Stimulated activated CD8-positive, alpha-beta memory T cell treated with anti-CD3 and anti-CD28 coated beads, Interleukin-7, amount 100 ng/mL, for 48 hours (primary cell): ENCODE data around the gene RNASEL.
"Not testable (repeated sequence)": the region's sequence is repeated elsewhere in the genome, so short reads cannot be mapped to it uniquely, and the experiment has no call there.

Experiments used
- DNase-seq, 2 donors: peaks; one replicate each; pipeline ENCODE4 v3.0.0-alpha.2; 2020; ENCODE audit warnings: low read depth in 1 of 2; ENCODE audit errors: extremely low read depth in 1 of 2

RNASEL gene

DNA sequence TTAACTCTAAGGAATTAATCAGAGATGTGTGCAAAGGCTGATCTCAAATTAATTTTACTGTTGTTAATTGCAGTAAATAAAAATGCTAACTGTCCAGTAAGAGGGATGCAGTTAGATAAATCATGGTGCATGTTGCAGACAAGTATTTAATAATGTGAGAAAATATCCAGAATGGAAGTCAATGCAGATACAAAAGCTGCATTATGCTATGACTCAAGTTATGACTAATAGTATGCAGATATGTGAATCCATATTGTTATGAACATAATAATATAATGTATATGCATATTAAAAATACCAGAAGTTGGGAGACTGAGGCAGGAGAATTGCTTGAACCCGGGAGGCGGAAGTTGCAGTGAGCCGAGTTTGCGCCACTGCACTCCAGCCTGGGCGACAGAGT is 21.4 kb downstream of the RNASEL start:
- DNase-seq = no peak

DNA sequence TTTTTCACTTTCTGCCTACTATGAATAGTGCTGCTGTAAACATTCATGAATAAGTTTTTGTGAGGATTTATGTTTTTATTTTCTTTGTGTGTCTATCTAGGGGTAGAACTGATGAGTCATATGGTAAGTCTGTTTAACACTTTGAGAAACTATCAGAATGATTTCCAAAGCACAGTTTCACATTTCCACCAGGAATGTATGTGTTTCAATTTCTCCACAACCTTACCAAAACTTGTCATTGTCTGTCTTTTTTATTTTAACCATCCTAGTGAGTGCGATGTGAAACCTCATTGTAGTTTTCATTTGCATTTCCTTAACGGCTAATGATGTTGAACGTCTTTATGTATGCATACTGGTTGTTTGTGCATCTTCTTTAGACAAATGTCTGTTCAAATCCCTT is 23.5 kb downstream of the RNASEL start:
- DNase-seq = no peak

DNA sequence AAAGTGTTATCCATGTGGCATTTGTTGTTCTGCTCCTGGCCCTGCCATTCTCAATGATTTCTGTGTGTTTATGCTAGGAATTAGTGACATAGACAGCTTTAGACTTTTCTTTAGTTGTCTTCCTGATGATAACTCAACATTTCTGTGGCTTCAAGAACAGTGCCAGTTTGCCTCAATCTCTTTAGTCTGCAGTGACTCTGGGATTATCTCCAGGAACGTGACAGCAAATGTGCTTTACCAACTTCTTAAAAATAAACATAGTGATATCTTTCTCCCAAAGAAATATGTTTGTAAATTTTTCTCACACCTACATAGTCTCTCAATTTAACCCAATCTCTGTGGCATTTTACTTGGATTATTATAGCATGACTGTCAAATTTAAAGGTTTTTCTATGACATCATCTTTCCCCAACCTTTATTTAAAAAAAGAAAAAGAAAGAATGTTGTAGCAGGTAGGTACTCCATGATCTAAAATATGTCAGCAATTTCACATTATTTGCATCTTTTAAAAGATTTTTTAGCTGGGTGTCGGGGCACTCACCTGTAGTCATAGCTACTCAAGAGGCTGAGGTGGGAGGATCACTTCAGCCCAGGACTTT is 24.6 kb downstream of the RNASEL start:
- DNase-seq = no peak

DNA sequence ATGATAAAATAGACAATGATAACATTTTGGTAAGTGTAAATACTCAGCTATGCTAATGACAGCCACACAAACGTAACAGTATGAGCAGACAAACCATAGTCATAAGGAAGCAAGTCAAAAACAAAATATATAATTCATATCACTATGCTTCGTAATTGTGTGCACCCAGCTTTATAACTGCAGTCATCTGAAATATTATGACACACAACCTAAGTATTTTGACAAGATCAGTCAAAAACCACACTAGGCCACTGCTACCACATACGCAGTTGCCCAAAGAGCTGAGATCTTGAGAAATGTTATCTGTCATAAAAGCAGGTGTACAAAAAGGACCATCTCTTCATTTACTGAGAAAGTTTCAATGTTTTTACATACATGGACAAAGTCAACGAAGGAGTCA is 26.0 kb downstream of the RNASEL start:
- DNase-seq = no peak

DNA sequence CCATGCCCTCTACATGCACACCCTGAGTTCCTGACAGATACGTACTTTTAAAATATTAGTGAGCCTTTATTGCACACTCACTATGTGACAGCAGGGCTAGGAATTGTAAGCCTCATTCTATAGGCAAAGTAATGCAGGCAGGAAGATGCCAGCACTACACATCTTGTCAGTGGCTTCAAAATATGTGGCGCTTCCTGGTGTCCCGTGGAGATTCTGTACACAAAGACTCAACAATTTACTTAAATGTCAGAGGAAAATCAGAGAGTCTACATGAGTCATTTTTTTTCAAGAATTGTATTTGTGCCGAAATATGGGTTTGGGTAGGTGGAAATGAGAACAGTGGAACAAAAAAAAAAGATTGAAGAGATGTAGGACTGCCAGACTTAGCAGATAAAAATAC is 27.6 kb downstream of the RNASEL start:
- DNase-seq = no peak

DNA sequence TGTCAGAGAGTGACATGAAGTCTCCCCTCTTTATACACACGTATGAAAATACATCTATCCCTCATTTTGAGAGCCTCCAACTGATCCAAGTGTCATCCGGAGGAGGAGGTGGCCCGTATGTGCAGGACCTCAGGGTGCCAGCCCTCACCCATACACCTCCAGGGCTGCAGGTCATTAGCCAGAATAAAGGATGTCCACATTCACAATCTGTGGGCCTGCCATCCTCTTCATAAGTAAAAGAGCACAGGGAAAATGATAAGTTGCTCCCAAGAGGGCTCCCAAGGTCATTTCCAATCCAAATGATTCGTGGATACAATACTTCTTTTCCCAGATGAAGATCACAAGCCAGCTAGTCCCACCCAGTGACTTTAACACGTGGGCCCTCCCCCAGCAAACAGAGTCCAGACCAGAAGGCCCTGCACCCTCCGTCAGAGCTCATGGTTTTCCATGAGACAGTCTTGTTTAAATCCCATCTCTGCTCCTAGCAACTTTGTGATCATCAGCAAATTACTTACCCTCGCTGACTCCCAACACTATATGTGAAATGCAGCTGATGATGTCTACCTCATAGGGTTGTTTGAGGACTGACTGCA is 28.6 kb downstream of the RNASEL start:
- DNase-seq = no peak

DNA sequence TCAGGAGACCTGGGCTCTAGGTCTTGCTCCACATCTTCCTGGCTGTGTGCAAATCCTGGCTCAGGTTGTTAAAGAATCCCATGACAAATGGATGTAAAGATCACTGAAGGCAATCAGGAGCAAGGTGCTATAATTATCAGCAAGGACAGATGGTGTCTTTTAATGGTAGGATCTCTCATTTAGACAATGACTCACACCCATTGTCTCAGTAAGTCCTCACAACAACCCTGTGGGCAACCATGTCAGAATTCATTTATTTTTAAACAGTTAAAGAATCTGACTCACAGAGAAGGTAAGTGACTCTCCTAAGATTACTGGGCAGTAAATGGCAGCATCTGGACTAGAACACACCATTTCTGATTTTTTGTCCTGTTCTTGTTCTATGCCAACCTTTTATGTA is 32.8 kb downstream of the RNASEL start:
- no peak for DNase-seq

DNA sequence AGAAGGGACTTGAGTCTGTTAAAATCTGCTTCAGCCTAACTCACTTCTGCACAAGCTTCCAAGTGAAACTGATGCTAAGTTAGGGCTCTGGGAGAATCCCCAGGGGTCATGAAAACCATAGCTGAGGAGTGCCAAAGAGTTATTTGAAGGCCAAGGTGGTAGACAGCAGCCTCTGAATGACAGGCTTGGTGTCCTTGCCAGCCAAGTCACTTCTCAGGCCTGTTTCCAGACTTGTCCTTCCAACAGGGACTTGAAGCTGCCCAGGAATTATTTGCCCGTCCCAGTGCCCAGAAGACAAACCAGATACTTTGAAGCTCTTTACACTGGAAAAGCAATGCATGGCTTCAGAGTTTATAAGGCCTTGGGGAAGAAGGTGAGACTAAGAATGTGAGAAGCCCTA is 33.6 kb downstream of the RNASEL start:
- no peak for DNase-seq

DNA sequence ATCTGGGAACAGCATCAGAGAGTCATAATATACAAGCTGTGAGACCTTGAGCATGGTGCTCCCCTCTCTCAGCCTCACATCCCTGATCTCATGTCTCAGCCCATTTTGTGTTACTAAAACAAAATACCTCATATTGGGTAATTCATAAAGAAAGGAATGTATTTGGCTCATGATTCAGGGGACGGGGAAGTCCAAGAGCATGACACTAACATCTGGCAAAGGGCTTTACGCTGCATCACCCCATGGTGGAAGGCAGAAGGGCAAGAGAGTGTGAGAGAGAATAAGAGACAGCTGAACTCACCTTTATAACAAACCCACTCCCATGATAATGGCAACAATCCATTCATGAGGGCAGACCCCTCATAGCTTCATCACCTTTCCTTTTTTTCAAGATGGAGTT is 36.5 kb downstream of the RNASEL start:
- no peak for DNase-seq

DNA sequence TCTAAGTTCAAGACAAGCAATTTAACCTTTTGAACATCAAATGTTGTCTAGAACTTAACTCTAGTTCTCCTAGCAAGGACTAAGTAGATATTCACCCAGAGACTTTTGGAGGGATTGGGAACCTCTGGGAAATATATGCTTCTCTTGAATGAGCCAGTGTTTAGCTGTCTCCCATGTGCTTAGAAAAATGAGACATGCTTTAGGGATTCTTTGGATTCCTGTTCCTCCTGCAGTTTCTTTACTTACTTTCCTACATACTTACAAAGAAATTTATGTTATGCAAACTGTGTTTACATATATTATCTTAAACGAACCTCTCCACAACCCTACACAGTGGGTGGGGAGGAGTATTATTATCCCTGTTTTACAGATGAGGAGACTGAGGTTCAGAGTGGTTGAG is 39.2 kb downstream of the RNASEL start:
- no peak for DNase-seq

DNA sequence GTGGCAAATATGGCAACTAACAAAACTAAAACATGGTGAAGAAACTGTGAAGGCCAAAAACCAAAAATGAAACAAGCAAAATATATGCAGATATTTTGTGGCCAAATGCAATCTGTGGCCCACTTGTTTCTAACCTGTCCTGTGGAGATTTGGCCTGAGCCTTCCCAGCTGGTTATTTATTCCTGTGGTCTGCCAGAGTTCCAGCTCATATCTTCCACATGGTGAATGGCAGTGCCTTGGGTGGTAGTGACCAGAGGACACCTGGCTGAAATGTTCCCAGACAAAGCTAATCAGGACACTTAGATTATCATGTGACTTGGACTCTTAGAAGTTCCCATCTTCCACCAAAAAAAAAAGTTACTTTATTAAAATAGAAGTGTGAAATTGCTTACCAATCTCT is 39.7 kb downstream of the RNASEL start:
- DNase-seq = no peak

DNA sequence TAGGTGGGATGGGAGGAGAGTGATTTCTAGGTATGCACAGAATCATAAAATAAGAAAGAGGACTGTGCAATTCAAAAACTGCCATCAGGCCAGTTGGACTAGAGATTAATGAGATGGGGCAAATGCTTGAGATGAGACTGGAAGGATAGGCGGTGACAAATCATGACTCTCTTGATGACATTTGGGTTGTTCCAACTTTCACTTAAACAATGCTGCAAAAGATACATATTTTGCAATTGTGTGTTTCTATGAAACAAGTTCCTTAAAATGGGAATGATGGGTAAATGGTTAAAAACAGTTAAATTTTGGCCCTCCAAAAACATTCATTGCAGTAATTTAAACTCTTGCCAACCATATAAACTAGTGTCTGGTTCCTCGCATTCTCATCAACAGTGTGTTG is 55.2 kb downstream of the RNASEL start:
- DNase-seq = no peak

DNA sequence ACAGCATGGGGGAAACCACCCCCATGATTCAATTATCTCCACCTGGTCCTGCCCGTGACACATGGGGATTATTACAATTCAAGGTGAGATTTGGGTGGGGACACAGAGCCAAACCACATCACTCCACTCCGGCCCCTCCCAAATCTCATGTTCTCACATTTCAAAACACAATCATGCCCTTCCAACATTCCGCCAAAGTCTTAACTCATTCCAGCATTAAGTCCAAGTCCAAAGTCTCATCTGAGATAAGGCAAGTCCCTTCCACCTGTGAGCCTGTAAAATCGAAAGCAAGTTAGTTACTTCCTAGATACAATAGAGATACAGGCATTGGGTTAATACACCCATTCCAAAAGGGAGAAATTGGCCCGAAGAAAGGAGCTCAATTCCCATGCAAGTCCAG is 60.9 kb downstream of the RNASEL start:
- DNase-seq = not testable (repeated sequence)

DNA sequence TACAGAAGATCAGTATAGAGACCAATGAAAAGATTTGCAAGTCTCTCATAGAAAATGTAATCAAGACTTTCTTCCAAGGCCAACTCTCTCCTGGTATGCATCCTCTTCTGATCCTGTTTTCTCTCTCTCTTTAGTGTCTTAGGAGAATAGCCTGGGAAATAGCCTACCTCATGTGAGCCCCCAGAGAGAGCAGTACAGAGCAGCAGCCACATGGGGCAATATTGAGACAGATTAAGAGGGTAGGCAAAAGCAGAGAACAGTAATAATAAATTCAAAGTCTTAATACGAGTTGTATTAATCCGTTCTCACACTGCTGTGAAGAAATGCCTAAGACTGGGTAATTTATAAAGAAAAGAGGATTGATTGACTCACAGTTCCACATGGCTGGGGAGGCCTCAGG is 61.4 kb downstream of the RNASEL start:
- DNase-seq = no peak

DNA sequence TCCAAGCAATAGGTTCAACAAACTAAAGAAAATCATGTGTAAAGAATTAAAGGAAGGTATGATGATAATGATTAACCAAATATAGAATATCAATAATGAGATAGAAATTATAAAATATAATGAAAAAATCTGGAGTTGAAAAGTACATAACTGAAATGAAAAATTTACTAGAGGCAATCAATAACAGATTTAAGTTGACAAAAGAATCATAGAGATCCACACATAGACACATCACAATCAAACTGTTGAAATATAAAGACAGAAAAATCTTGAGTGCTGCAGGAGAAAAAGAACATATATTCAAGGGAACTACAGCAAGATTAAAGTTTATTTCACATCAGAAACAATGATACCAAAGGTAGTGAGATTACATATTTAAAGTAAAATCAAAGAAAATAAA is 63.7 kb downstream of the RNASEL start:
- DNase-seq = no peak
